CD4-positive, alpha-beta T cell treated with Interleukin-15 for 1 hour (primary cell): ENCODE data around the gene MRGPRG.

Experiments used
- DNase-seq: peaks from one replicate; pipeline ENCODE4 v3.0.0-alpha.2; 2020

The MRGPRG gene

DNA sequence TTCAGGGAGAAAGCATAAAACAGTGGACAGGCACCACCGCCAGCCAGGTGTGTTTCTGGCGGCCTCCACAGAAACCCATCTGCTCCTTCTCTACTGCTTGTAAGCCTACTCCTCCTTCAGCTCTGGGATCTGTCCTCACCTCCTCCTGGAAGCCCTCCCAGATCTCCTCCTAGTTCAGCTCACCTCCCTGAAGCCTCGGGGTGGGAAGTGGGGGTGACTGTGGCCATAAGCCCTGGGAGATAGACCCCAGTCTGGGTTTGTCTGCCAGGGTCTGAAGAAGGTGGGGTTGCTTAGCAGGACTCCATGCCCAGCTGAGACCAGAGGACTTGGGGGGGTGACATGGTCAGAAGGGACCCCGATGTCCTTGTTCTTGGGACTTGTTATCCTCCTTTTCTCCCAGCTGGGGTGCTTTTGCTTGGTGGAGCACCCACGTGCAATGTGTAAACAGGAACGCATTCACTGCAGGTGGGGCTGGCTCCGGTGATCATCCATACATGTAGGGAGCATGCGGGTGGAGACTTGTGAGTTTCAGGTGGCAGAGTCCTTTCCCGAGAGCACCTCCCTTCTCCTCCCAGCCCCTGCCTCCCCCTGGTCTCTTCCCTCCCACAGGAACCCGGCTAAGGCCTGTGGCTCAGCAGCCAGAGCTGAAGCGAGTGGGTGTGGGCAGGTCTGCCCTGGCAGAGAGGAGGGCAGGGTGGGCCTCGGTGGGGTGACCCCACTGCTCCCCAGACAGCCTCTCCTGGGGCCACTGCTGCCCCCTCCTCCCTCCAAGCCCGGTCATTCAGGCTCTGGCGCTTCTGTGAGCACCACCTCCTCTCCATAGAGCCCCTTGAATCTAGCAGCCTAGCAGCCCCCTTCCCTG, 25.9 kb downstream of the MRGPRG start:
- DNase-seq, result no peak

DNA sequence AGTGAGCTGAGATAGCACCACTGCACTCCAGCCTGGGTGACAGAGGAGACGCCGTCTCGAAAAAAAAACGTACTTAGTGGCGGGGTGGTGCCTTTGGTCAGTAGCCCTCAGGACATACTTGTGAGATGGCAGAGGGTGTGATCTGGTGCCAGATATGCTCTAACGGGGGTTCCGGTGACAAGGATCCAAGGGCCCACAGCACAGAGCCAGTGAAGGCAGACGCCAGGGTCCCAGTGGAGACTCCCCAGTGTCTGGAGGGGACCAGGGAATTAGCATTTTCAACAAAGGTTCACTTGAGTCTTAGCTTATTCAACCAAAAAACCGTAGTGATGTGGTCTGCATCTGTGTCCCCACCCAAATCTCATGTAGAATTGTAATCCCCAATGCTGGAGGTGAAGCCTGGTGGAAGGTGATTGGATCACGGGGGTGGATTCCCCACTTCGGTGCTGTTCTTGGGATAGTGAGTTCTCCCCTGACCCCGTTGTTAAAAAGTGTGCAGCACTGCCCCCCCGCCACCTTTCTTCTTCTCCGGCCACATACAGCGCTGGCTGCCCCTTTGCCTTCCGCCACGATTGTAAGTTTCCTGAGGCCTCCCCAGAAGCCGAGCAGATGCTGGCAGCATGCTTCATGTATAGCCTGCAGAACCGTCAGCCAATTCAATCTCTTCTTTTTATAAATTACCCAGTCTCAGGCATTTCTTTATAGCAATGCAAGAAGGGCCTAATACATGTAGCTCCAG, 26.9 kb downstream of the MRGPRG start:
- DNase-seq, result no peak

DNA sequence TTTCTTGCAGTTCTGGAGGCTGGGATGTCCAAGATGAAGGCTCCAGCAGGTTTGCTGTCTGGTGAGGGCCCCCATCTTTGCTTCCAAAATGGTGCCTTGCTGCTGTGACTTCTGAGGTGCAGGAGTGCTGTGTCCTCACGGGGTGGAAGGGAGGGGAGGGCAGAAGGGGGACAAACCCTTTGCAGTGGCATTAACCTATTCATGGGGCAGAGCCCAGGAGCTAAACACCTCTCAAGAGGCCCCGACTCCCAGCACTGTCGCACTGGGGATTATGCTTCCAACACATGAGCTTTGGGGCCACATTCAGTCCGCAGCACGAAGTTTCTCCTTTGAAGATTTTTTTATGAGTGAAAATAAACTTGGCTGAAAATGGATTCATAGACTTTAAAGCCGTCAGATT, 28.0 kb downstream of the MRGPRG start:
- DNase-seq, result no peak

DNA sequence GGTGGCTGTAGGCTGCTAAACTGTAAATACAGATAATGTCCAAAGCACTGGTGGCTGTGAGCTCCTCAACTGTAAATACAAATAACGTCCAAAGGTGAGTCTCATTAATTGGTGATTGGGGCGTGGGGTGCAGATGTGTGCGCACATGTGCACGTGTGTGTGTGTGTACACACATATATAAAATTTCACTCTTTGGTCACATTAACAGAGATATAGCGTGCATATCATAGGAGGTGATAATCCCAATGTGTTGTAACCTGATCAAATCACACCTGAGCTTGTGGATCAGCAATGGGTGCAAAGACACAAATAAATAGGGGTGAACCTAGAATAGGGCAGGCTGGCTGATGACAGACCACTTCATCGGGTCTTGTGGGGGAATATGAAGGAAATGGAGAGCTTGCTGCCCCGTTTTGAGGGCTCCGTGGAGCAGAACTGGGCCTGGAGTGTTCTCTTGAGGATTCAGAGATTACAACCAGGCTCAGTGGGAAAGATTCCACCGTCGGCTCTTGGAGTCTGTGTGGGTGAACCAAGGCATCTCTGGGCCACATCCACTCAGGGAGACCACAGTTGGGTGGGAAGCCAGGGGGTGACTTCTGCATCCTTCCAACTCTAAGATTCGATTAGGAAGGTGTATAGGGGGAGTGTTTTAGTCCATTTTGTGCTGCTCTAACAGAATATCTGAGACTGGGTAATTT, 28.6 kb downstream of the MRGPRG start:
- no peak for DNase-seq

DNA sequence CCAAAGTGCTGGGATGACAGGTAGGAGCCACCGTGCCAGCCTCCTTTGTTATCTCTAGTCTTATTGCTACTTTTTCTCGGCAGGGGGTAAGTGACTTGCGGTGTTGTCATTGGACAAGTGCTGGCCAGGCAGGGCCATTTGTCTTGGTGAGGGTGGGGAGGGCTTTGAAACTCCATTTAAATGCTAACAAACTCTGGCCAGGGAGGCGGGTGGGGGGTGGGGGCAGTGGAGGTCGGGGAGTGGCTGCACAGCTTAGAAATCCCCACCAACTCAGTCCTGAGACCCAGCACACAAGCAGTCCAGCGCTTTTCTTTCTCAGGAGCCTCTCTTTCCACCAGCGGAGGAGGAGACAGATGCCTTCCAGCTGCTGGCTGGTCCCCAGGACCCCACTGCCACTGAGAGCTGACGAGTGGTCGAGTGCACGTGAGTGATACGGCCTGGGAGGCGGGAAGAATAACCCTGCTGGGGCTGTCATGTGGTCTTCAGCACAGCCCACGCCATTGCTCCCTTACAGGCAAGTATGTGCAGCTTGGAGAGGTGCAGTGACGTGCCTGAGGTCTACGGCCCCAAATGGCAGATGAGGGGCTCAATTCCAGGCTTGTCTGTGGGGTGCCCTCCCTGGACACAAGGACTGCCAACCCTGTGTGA, 29.3 kb downstream of the MRGPRG start:
- no peak for DNase-seq

DNA sequence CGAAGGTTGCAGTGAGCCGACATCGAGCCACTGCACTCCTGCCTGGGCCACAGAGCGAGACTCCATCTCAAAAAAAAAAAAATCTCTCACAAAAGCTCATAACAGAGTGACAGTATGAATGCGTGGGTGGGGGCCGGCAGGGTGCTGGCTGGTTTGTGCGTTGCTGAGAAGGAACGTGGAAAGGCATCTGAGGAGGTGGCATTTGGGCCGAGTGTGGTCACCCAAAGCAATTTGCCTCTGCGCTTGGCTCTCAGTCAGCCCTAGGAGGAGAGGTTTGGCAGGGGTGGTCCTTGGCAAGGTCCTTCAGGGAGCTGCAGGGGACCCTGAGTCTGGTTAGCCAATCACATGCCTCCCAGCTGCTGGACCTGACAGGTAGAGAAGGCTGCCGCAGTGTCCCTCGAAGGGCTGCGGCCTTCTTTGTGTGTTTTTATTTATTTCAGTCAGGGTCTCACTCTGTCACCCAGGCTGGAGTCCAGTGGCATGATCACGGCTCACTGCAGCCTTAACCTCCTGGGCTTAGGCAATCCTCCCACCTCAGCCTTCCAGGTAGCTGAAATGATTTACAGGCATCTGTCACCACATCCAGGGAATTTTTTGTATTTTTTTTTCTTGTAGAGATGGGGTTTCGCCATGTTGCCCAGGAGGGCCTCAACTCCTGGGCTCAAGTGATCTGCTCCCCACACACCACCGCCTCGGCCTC, 30.0 kb downstream of the MRGPRG start:
- DNase-seq, result no peak

DNA sequence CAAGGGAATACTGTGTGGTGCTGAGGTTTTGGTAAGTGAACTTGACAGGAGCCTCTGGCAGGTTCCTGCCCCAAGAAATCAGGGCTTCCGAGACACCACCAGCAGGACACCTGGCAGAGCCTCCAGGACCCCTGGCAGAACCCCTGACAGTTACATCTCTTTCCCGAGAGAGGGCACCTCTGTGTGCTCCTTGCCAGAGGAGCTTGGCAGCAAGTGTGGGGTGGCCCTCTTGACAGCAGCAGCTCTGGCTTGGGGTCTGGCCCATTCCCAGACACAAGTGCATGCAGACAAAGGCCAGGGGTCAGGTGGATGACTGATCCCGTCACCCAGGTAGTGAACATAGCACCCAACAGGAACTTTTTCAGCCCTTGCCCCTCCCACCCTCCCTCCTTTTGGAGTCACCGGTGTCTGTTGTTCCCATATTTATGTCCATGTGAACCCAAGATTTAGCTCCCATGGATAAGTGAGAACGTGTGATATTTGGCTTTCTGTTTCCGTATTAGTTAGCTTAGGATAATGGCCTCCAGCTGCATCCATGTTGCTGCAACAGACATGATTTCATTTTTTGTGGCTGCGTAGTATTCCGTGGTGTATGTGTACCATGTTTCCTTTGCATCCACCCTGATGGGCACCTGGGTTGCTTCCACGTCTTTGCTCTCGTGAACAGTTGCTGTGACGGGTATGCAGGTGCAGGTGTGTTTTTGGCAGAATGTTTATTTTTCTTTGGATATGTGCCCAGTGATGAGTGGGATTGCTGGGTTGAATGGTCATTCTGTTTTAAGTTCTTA, 32.3 kb downstream of the MRGPRG start:
- DNase-seq, result no peak

DNA sequence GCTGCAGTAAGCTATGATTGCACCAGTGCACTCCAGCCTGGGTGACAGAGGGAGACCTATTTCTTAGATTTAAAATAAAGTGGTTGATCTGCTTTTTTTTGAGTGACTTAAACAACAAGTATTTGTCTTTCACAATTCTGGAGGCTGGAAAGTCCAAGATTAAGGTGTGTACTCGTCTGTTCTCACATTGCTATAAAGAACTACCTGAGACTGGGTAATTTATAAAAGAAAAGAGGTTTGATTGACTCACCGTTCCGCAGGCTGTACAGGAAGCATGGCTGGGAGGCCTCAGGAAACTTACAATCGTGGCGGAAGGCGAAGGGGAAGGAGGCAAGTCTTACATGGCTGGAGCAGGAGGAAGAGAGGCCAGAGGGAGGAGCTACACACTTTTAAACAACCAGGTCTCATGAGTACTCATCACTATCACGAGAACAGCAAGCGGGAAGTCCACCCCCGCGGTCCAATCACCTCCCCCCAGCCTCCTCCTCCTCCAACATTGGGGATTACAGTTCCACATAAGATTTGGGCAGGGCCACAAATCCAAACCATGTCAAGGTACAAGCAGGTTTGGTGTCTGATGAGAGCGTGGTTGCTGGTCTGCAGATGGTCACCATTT, 33.8 kb downstream of the MRGPRG start:
- no peak for DNase-seq

DNA sequence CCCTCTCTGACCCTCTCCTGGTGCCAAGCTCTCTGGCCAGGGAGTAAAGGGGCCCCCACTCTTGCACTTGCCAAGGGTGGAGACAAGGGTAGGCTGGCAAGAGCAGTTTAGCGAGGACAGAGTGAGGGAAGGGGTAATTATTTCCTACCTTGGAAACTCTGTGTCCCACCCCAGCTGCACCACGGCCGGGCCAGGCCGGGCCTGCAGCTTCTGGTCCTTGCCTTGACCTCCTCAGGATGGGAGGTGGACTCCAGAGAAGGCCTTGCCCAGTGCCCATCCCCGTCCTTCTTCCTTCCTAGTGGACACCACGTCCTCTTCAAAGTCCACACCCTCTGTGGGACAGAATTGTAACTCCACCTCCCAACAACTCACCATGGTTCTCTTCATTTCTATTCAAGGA, 35.1 kb downstream of the MRGPRG start:
- no peak for DNase-seq

DNA sequence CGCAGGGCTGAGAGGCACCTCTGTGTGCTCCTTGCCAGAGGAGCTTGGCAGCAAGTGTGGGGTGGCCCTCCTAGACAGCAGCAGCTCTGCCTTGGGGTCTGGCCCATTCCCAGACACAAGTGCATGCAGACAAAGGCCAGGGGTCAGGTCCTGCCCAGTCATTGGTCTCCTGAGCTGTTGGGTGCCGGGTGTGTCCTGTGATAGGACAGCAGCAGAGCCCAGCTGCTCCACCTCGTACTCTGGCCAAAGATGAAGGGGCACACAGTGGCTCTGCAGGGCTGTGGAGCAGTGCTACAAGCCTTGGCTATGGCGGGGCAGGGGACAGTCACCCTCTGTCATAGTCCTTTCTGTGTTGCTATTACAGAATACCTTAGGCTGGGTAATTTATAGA, 36.2 kb downstream of the MRGPRG start:
- no peak for DNase-seq

DNA sequence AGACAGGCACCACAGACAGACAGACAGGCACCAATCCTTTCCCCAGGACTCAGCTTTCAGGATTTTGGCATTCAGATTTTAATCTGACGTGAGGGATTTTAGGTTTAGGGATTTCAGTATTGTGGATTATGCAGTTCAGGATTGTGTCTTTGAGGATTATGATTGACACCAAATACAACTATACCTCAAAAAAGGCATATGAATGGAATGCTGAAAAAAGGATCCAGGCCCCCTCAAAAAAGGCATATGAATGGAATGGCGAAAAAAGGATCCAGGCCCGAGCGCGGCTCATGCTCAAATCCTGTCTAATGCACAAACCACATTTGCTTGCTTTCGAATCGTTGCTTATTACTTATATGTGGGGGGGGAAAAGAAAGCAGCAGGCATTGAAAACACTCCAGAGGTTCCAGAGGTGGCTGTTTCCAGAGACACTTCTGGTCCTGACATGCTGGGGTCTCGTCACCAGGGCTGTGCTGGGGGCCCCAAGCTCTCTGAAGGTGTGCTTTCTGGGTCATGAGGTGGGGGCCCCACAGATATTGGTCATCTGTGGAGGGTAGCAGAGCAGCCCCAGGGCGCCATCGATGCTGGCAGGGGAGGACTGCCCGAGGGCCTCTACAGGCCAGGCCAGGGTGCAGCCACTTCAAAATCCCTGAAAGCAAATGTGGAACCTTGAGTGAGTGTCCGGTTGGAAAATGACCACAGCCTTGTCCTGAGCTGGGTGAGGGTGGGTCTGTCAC, 36.7 kb downstream of the MRGPRG start:
- DNase-seq, result no peak

DNA sequence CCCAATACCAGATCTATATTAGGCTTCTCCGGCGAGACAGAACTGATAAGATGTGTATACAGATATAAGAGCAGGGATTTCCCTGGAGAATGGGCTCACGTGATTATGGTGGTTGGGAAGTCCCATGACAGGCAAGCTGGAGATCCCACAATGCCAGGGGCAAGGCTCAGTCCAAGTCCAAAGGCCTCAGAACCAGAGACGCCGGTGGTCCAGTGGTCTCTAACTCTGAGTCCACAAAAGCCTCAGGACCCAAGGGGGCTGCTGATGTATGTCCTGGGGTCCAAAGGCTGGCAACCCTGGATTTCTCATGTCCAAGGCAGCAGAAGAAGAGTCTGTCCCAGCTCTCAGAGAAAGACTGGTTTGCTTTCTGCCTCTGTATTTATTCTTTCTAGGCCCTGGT, 37.7 kb downstream of the MRGPRG start:
- DNase-seq, result no peak

DNA sequence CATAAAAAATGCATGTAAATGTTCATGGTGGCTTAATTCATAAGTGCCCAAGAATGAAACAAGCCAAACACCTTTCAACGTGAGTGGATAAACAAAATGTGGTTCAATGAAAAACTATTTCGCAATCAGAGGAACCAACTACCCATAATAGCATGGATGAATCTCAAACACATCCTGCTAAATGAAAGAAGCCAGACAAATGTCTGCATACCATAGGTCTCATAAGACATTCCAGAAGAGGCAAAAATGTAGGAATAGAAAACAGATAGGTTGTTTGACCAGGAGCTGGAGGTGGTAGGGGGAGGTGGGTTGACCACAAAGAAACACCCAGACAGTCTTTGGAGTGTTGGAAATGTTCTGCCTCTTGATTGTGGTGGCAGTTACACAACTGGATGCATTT, 40.3 kb downstream of the MRGPRG start:
- no peak for DNase-seq

DNA sequence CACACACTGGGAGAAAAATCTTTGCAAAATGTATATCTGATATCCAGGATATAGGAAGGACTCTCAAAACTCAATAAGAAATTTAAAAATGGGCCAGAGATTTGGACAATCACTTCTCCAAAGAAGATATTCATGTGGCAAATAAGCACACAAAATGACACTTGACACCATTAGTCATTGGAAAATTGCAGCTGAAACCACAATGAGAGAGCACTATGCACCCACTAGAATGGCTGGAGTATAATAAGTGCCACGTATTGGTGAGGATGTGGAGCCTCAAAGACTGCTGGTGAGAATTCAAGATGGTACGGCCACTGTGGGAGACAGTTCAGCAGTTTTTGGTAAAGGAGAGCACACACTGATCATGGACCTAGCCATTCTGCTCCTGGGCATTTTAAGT, 40.7 kb downstream of the MRGPRG start:
- DNase-seq, result no peak

DNA sequence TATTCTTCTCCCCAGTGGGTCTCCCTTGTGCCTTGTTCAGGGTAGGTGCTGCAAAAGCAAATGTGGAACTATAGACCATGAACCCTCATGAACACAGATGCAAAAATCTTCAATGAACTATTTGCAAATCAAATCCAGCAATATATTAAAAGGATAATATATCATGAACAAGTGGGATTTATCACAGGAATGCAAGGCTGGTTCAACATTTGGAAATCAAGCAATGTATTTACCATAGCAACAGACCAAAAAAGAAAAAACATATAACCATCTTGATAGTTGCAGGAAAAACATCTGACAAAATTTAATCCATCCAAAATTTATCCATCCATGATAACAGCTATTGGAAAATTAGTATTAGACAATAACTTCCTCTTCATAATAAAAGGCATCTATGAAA, 42.1 kb downstream of the MRGPRG start:
- DNase-seq, result no peak

DNA sequence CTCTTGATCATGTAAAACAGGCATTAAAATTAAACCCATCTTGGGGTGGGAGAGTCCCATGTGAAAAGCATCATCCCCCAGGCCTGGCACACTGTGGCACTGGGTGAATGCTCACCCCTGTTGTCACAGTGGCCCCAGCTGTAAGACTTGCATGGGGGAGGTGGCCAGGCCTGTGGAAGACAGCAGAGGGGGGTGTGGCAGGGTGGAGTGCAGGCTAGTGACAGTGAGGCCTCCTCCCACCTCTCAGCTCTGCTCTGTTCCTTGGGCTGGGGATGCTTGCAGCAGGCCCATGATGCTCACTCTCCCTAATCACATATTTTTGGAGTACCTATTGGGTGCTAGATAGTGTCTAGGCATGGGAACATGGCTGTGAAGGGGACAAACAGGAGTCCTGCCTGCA, 43.4 kb downstream of the MRGPRG start:
- no peak for DNase-seq

DNA sequence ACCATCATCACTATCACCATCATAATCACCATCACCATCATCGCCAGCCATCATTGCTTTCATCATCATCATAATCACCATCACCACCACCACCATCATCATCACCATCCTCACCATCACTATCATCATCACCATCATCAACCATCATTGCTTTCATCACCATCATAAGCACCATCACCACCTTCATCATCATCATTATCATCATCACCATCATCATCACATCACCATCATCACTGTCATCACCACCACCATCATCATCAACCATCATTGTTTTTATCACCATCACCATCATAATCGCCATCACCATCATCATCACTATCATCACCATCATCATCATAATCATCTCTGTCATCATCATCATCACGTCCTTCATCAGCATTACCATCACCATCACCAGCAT, 44.2 kb downstream of the MRGPRG start:
- DNase-seq, result no peak

DNA sequence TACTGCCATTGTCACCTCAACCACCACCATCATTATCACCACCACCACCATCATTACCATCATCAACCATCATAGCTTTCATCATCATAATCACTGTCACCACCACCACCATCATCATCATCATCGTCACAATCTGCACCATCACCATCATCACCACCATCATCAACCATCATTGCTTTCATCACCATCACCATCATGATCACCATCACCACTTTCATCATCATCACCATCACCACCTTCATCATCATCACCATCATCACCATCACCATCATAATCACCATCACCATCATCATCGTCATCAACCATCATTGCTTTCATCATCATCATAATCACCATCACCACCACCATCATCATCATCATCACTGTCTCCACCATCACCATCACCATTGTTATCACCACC, 44.8 kb downstream of the MRGPRG start:
- no peak for DNase-seq

DNA sequence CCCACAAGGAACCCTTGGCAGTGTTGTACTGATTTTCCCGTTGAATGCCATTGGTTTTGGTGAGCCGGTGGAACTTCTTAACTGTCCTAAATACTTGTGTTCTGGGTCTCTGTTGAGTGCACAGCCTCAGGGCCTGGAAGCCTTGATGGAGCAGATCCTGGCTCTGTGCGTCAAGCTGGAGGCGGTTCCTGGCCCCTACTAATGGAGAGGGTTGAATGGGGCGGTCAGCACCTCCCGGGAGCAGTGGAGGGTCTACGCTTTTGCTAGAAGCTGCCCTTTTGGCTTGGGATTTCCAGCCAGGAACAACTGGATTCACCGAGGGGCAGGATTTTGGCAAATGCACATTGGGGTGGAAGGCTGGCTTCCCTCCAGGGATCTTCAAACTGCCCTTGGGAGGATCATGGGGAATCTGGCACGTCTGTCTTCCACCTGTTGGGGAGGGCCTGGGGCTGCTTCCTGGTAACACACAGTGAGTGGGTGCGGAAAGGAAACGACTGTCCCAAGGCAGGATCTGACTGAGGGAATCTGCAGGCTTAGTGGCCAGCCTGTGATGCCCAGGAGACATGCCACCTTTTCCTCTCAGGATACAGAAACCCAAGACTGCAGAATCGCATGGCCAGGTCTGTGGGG, 46.6 kb downstream of the MRGPRG start:
- no peak for DNase-seq
